Gastroesophageal sphincter (tissue), 3 donors: ENCODE data around the gene FNDC8.

Experiments
- EP300 ChIP-seq: sonication (generic); formaldehyde crosslinking; IDR thresholded peaks from one replicate; pipeline ENCODE4 v1.6.1; 2017; ENCODE audit warnings: antibody characterized with exemption, mild to moderate bottlenecking
- POLR2A ChIP-seq, 2 donors: fragments of 450-650 bp; IDR thresholded peaks; one replicate each; pipeline ENCODE4 v1.6.1; 2017; ENCODE audit warnings: antibody characterized with exemption in 2 of 2, mild to moderate bottlenecking in 2 of 2, moderate library complexity in 1 of 2
- TF ChIP-seq, protein P1 (sequence below), 4 experiments: fragments of 200-600 bp in 2 of 4; fragments of 450-650 bp in 2 of 4; sonication (generic) in 1 of 4; IDR thresholded peaks; one replicate each; pipeline ENCODE4 v1.5.1; 2017 to 2019; ENCODE audit warnings: antibody characterized with exemption in 4 of 4, mild to moderate bottlenecking in 2 of 4, moderate library complexity in 2 of 4

DNA sequence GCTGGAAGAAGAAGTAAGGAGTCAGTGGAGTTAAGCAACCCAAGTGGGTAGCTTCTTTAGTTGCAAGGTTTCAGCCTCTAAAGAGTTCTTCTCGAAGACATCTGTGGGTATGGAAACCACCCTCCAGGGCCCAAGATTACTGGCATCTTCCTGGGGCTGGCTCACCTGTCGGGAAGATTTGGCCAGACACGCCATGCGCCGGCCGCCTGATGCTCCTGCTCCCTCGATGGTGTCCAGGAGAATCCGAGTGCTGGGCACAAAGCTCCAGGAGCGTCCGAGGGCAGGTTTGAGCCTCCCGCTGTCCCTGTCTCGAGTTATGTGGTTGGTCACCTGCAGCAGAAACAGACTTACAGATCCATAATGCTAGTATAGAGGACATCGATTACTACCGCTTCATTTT is 20.4 kb upstream of the FNDC8 start:
- TF ChIP-seq, protein P1, sequence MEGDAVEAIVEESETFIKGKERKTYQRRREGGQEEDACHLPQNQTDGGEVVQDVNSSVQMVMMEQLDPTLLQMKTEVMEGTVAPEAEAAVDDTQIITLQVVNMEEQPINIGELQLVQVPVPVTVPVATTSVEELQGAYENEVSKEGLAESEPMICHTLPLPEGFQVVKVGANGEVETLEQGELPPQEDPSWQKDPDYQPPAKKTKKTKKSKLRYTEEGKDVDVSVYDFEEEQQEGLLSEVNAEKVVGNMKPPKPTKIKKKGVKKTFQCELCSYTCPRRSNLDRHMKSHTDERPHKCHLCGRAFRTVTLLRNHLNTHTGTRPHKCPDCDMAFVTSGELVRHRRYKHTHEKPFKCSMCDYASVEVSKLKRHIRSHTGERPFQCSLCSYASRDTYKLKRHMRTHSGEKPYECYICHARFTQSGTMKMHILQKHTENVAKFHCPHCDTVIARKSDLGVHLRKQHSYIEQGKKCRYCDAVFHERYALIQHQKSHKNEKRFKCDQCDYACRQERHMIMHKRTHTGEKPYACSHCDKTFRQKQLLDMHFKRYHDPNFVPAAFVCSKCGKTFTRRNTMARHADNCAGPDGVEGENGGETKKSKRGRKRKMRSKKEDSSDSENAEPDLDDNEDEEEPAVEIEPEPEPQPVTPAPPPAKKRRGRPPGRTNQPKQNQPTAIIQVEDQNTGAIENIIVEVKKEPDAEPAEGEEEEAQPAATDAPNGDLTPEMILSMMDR (IDR thresholded peaks at IDR 0.05): no peak
- TF ChIP-seq POLR2A (IDR thresholded peaks at IDR 0.05) (no peak), EP300 (no peak)
